Measurements from ENCODE around the gene FAXDC2.

Gene FAXDC2

DNA sequence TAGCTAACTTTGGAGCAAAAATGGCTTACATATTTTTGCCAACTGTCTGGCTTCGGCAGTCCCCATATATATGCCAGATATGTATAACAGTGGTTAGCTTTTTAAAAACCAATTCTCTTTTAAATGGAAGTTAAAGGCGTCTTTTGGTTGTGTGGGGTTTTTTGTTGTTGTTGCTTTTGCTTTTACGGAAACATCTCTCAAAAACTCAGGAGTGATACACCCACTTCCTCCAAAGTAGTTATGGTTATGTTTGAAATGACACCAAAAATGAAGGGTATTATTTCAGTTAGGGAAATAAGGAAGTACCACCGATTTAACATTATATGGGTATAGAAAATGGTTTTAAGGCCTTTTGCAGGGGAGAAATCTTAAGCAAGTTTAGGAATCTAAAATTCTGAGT is 10.4 kb upstream of the FAXDC2 start:
- peaks cover 8% of the 10 kb centered on the region for H3K36me3 ChIP-seq (replicated peaks)
- H3K27ac ChIP-seq = no peak overlapping the region
- no peak overlapping the region for H3K4me3 ChIP-seq (ENCODE audit: low read depth, low read length)
- H3K27me3 ChIP-seq (replicated peaks) = no peaks in the 10 kb centered on the region
- DNase-seq = no peak
- in situ Hi-C loops (cut with HindIII; ENCODE audit: low pct_ligation_motif_present, low sequenced_read_pairs) = no loop called here
- TF ChIP-seq, protein P1, sequence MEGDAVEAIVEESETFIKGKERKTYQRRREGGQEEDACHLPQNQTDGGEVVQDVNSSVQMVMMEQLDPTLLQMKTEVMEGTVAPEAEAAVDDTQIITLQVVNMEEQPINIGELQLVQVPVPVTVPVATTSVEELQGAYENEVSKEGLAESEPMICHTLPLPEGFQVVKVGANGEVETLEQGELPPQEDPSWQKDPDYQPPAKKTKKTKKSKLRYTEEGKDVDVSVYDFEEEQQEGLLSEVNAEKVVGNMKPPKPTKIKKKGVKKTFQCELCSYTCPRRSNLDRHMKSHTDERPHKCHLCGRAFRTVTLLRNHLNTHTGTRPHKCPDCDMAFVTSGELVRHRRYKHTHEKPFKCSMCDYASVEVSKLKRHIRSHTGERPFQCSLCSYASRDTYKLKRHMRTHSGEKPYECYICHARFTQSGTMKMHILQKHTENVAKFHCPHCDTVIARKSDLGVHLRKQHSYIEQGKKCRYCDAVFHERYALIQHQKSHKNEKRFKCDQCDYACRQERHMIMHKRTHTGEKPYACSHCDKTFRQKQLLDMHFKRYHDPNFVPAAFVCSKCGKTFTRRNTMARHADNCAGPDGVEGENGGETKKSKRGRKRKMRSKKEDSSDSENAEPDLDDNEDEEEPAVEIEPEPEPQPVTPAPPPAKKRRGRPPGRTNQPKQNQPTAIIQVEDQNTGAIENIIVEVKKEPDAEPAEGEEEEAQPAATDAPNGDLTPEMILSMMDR (IDR thresholded peaks at IDR 0.05; ENCODE audit: low read depth, low read length, missing control alignments) = no peak

- Histone ChIP-seq H3K4me3 (ENCODE audit: low read depth, low read length) (peak overlapping the region; percentile 86), H3K36me3 (replicated peaks) (peaks cover 3% of the 10 kb centered on the region), H3K27ac (peak overlapping the region; percentile 9), H3K27me3 (replicated peaks) (no peaks in the 10 kb centered on the region)
- in situ Hi-C loops (cut with HindIII; ENCODE audit: low pct_ligation_motif_present, low sequenced_read_pairs) = no loop called here
- DNase-seq = peak; percentile 61
- TF ChIP-seq, protein P1 (IDR thresholded peaks at IDR 0.05; ENCODE audit: low read depth, low read length, missing control alignments) = no peak
Observed at GRCh38 chr5:154860123-154860522, 9.7 kb upstream of the FAXDC2 start.

DNA sequence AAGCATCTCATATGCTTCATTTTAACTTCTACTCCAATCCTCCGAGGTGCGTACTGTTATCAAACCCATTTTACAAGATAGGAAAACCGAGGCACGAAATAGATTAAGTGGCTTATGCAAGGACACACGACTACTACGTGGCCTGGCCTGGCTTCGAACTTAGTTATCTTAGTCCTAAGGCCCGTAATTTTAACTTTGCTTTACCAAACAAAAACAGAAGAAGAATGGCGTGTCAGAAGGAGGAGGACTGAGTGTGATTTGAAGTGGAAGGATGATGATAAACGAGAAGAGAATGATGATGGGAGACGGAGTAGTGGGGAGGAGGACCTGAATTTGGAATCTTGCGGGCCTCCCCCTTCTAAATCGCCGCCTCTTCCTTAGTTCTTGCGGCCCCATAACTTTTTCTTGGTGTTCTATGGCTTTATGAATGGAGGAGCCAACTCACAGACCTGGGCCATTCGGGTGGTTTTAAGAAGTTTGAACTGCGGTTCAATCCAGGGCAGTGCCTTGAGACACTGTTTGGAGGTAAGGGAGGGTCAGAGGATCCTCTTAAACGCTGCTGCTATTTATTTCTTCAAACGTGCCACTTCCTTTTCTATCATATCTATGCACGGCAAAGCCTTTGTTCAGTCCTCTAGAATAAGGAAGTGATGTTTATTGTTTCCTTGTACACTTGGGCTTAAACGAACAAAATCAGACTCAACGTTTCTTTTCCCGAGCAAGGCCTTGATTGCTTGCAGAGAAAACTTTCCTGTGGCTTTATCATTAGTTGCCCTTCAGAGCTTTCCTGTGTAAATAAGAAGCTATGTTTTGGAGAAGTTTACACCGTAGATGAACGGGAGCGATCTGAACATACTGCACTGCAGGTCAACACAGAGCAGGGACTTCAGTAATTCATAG is 8.8 kb upstream of the FAXDC2 start:
- Histone ChIP-seq H3K36me3 (replicated peaks) (peaks cover 3% of the 10 kb centered on the region), H3K4me3 (ENCODE audit: low read depth, low read length) (peak overlapping the region; percentile 86), H3K27me3 (replicated peaks) (no peaks in the 10 kb centered on the region), H3K27ac (peak overlapping the region; percentile 96)
- in situ Hi-C loops (cut with HindIII; ENCODE audit: low pct_ligation_motif_present, low sequenced_read_pairs) = no loop called here
- TF ChIP-seq, protein P1 (IDR thresholded peaks at IDR 0.05; ENCODE audit: low read depth, low read length, missing control alignments) = no peak
- no peak for DNase-seq

- Histone ChIP-seq H3K4me3 (ENCODE audit: low read depth, low read length) (peak within 1 kb of the TSS; percentile 86), H3K27ac (peak within 1 kb of the TSS; percentile 96), H3K27me3 (replicated peaks) (no peaks in the 10 kb centered on the region), H3K36me3 (replicated peaks) (peaks cover 3% of the 10 kb centered on the region)
- DNase-seq = peak; percentile 98
- in situ Hi-C loops (cut with HindIII; ENCODE audit: low pct_ligation_motif_present, low sequenced_read_pairs) = no loop called here
- TF ChIP-seq, protein P1 (IDR thresholded peaks at IDR 0.05; ENCODE audit: low read depth, low read length, missing control alignments) = no peak
Observed at GRCh38 chr5:154858297-154858971, 8.0 kb upstream of the FAXDC2 start, which contains the start of gene CNOT8. CNOT8 (plus strand) TSS chr5:154858627; CDS start chr5:154863279, 4,652 bp downstream.

DNA sequence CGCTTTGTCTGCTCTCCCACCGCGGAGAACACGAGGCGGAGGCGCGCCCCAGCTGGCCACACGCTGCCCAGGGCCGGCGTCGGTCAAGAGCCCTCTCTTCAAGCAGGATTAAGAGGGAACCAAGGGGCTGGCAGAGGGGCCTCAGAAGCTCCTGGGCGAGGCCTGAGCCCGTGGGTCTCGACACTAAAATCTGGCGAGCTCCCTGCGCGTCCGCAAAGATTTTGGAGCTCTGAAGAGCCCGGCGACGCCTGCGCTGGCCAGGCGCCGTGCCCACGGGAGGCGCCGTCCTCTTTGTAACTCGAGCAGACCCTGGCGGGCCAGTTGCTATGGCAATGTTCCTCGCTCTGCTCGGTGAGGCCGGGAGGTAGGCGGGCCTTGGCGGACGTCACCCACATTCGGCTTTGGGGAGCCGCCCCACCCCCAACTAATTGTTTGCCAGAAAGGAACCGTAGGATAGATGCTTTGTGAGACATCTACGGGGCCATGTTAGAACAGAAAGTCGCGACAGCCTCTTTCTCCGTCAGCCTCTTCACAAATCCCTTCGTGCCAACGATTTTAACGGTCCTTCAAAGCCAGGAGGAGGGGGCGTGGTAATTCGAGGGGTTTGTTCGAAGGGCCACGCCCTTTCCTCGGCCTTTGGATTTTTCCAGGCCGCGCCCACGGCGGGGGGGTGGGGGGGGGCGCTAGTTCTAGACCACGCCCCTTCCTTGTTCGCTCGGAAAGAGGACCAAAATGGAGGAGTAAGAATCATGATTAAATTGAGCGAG is 7.3 kb upstream of the FAXDC2 start:
- H3K27ac ChIP-seq = peak overlapping the region; percentile 96
- in situ Hi-C loops (cut with HindIII; ENCODE audit: low pct_ligation_motif_present, low sequenced_read_pairs) = no loop called here
- no peaks in the 10 kb centered on the region for H3K36me3 ChIP-seq (replicated peaks)
- H3K27me3 ChIP-seq (replicated peaks) = no peaks in the 10 kb centered on the region
- DNase-seq = peak; percentile 97
- peak overlapping the region; percentile 86 for H3K4me3 ChIP-seq (ENCODE audit: low read depth, low read length)
- TF ChIP-seq, protein P1 (IDR thresholded peaks at IDR 0.05; ENCODE audit: low read depth, low read length, missing control alignments) = peak; percentile 22

All from brain microvascular endothelial cell (primary cell).